Skeletal muscle tissue (tissue), 4 donors: ENCODE results near the gene SLC45A3. TPM values are rescaled to one million over a fixed set of nuclear protein-coding genes. Genes with fewer than 3 reads are reported as not detected.
A peak's percentile ranks its signal among the peaks of the same experiment; 100 is the strongest.

Experiments
- H3K27ac ChIP-seq: one replicate; pipeline ENCODE4 v1.7.0; 2013; ENCODE audit warnings: mild to moderate bottlenecking, low read depth, low read length, inconsistent platforms
- H3K27me3 ChIP-seq, 3 donors: one replicate each; pipeline ENCODE4 v1.7.0; 2013; ENCODE audit warnings: low read length in 3 of 3; ENCODE audit not compliant: control insufficient read depth in 3 of 3, insufficient read depth in 3 of 3
- H3K36me3 ChIP-seq, 3 donors: one replicate each; pipeline ENCODE4 v1.7.0; 2013; ENCODE audit warnings: low read length in 3 of 3; ENCODE audit not compliant: control insufficient read depth in 3 of 3, insufficient read depth in 3 of 3
- H3K4me1 ChIP-seq, 3 donors: one replicate each; pipeline ENCODE4 v1.7.0; 2013; ENCODE audit warnings: low read length in 3 of 3, mild to moderate bottlenecking in 3 of 3; ENCODE audit not compliant: control insufficient read depth in 3 of 3, insufficient read depth in 3 of 3
- H3K4me3 ChIP-seq, 3 donors: one replicate each; pipeline ENCODE4 v1.7.0; 2013; ENCODE audit warnings: low read length in 3 of 3
- H3K9ac ChIP-seq, 3 donors: one replicate each; pipeline ENCODE4 v1.7.0; 2013; ENCODE audit warnings: low read length in 3 of 3, mild to moderate bottlenecking in 3 of 3, moderate library complexity in 2 of 3, low read depth in 1 of 3
- H3K9me3 ChIP-seq, 3 donors: one replicate each; pipeline ENCODE4 v1.7.0; 2013; ENCODE audit warnings: low read length in 3 of 3; ENCODE audit not compliant: control insufficient read depth in 3 of 3
- total RNA-seq: library from RNA; depleted of rRNA; stranded (reverse); fragments of >200 nt; gene quantifications from one replicate; pipeline ENCODE4 v1.2.3, GENCODE V29; 2014
- donor health status: Osteomylitis.

The SLC45A3 gene
- total RNA-seq, 1 donor from 2014 or later = 2.1 TPM

GRCh38 chr1:205662791-205663190 is 17.5 kb downstream of the SLC45A3 start:
- peaks cover 8 to 35% (median 24%) of the 10 kb centered on the region in 3 donors for H3K4me1 ChIP-seq
- peaks cover 0 to 9% (median 4%) of the 10 kb centered on the region in 3 donors for H3K27me3 ChIP-seq
- H3K27ac ChIP-seq = no peak overlapping the region
- no peak overlapping the region for H3K4me3 ChIP-seq
- no peaks in the 10 kb centered on the region for H3K9me3 ChIP-seq
- H3K9ac ChIP-seq = no peak overlapping the region
- peaks cover 0 to 4% (median 0%) of the 10 kb centered on the region in 3 donors for H3K36me3 ChIP-seq

GRCh38 chr1:205662135-205662738 is 18.1 kb downstream of the SLC45A3 start:
- Histone ChIP-seq H3K27ac (no peak overlapping the region), H3K27me3 (peaks cover 0 to 9% (median 4%) of the 10 kb centered on the region in 3 donors), H3K4me3 (no peak overlapping the region), H3K9ac (no peak overlapping the region), H3K9me3 (no peaks in the 10 kb centered on the region), H3K36me3 (peaks cover 0 to 4% (median 0%) of the 10 kb centered on the region in 3 donors), H3K4me1 (peaks cover 8 to 36% (median 24%) of the 10 kb centered on the region in 3 donors)

- Histone ChIP-seq H3K4me1 (peaks cover 8 to 36% (median 24%) of the 10 kb centered on the region in 3 donors), H3K9me3 (no peaks in the 10 kb centered on the region), H3K4me3 (no peak overlapping the region)
These were observed 18.7 kb downstream of the SLC45A3 start for GRCh38 chr1:205661429-205662134.

GRCh38 chr1:205660361-205660760 is 19.9 kb downstream of the SLC45A3 start:
- H3K4me1 ChIP-seq = peaks cover 8 to 33% (median 21%) of the 10 kb centered on the region in 3 donors
- H3K4me3 ChIP-seq = no peak overlapping the region
- H3K9ac ChIP-seq = no peak overlapping the region
- no peaks in the 10 kb centered on the region for H3K9me3 ChIP-seq
- H3K27me3 ChIP-seq = peaks cover 0 to 4% (median 4%) of the 10 kb centered on the region in 3 donors
- H3K36me3 ChIP-seq = peaks cover 0 to 4% (median 0%) of the 10 kb centered on the region in 3 donors
- H3K27ac ChIP-seq = no peak overlapping the region

More at GRCh38 chr1:205661429-205662134, 18.7 kb downstream of the SLC45A3 start:
- no peak overlapping the region for H3K9ac ChIP-seq
- peaks cover 0 to 7% (median 4%) of the 10 kb centered on the region in 3 donors for H3K27me3 ChIP-seq
- no peak overlapping the region for H3K27ac ChIP-seq
- H3K36me3 ChIP-seq = peaks cover 0 to 4% (median 0%) of the 10 kb centered on the region in 3 donors

GRCh38 chr1:205658943-205659581 is 21.2 kb downstream of the SLC45A3 start:
- H3K4me3 ChIP-seq = peak overlapping the region in 1 of 3 donors; percentile 48

GRCh38 chr1:205656236-205656635 is 24.1 kb downstream of the SLC45A3 start:
- Histone ChIP-seq H3K27me3 (peaks cover 0 to 4% (median 0%) of the 10 kb centered on the region in 3 donors), H3K9me3 (no peaks in the 10 kb centered on the region), H3K4me3 (no peak overlapping the region), H3K4me1 (peaks cover 5 to 12% (median 9%) of the 10 kb centered on the region in 3 donors), H3K36me3 (peaks cover 0 to 2% (median 0%) of the 10 kb centered on the region in 3 donors), H3K9ac (no peak overlapping the region), H3K27ac (no peak overlapping the region)

More at GRCh38 chr1:205658943-205659581, 21.2 kb downstream of the SLC45A3 start:
- Histone ChIP-seq H3K9me3 (no peaks in the 10 kb centered on the region), H3K4me1 (peaks cover 5 to 20% (median 9%) of the 10 kb centered on the region in 3 donors), H3K27me3 (peaks cover 0 to 4% (median 0%) of the 10 kb centered on the region in 3 donors), H3K9ac (peak overlapping the region in 1 of 3 donors; percentile 45), H3K36me3 (peaks cover 0 to 4% (median 0%) of the 10 kb centered on the region in 3 donors), H3K27ac (no peak overlapping the region)

- Histone ChIP-seq H3K36me3 (no peaks in the 10 kb centered on the region), H3K9me3 (no peaks in the 10 kb centered on the region), H3K9ac (no peak overlapping the region), H3K4me1 (peaks cover 10 to 14% (median 11%) of the 10 kb centered on the region in 3 donors), H3K27ac (no peak overlapping the region), H3K27me3 (no peaks in the 10 kb centered on the region), H3K4me3 (no peak overlapping the region)
These were observed 27.3 kb downstream of the SLC45A3 start for GRCh38 chr1:205652984-205653383.

GRCh38 chr1:205650241-205650640 is 30.1 kb downstream of the SLC45A3 start:
- Histone ChIP-seq H3K27me3 (no peaks in the 10 kb centered on the region), H3K27ac (no peak overlapping the region), H3K4me1 (peaks cover 14 to 18% (median 17%) of the 10 kb centered on the region in 3 donors), H3K9ac (no peak overlapping the region), H3K9me3 (no peaks in the 10 kb centered on the region), H3K4me3 (no peak overlapping the region), H3K36me3 (no peaks in the 10 kb centered on the region)

GRCh38 chr1:205645519-205645918 is 34.8 kb downstream of the SLC45A3 start:
- Histone ChIP-seq H3K4me1 (peaks cover 14 to 18% (median 17%) of the 10 kb centered on the region in 3 donors), H3K36me3 (no peaks in the 10 kb centered on the region), H3K27ac (no peak overlapping the region), H3K9ac (no peak overlapping the region), H3K9me3 (no peaks in the 10 kb centered on the region), H3K4me3 (no peak overlapping the region), H3K27me3 (no peaks in the 10 kb centered on the region)
